Retina (tissue), 1 donor: ENCODE measurements around the gene BTBD2.

Experiments
- DNase-seq: peaks from one replicate; pipeline ENCODE4 v3.0.0-alpha.2; 2016

The BTBD2 gene

DNA sequence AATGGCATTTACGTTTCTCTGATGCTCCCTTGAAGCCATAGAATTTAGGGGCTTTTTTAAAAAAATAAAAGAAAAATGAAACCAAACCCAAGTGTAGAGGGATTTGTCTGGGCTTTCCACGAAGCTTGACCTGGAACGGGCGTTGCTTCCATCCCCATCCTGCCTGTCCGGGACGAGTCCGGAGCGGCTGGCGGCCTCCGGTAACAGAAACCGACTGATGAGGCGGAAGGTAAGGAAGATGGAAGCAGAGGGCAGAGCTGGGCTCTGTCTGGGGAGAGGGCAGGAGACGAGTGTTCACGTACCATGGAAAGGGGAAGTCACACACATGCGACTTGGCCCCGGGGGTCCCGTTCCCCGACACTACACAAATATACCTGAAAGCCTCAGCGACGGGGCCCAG lies 34.3 kb downstream of the BTBD2 start:
- no peak for DNase-seq

DNA sequence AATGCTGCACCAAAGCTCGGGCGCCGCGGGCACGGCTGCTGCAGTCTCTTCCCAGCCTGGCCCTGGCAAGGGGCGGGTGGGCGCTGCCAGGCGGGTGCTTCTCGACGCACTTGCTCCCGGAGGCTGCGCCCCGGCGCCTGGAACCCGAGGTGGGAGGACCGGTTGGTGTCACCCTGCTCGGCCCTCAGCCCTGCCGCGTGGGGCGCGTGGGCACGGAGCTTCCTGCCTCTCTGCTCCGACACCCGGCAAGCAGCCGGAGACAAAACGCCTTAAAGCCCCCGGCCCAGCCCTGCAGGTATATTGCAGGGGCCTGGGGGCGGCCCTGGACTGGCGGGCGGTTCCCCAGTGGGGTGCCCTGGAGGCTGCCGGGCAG lies 34.7 kb downstream of the BTBD2 start:
- DNase-seq, result no peak

DNA sequence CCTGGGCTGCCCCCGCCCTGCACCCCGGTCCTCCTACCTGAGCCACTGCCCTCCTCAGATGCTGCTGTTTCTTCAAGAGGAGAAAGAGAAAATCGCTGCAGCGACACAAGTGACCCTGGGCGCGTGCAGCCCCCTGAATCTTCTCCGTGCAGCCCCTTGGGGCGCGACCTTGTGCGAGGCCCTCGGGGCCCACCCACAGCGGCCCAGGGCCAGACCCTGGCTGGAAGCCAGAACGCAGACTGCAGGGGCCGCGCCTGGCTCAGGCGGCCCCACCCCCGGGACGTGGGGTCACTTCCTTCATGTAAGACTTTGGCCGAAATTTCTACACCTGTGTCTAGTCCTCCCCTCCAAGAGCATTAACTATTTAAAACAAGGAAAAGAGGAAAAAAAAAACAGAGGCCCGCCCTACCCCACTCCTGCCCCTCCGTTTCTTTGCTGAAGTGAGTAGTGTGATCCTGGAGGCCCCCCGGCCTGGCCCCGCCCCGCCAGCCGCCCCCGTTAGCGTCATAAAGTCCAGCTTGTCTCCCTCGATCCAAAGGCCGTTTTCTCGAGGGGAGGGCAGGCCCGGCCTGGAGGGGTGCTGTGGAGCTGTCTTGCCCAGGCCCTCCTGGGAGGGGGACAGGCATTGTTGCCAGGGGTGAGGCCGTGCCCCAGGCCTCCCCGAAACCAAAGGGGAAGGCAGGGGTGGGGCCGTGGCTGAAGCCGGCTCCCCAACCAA lies 35.3 kb downstream of the BTBD2 start:
- DNase-seq, result no peak

DNA sequence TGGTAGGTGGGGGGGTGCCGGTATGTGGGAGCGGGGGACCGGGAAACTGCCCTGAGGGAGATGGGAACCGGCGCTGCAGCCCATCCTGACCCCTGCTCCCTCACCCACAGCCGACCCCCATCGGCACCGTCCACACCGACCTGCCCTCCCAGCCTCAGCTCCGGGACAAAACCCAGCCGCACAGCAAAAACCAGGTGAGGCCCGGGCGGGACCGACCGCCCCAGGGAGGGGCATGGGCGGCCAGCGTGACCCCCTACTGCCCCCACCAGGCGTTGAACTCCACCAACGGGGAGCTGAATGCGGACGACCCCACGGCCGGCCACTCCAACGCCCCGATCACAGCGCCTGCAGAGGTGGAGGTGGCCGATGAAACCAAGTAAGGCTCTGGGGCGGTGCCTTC lies 35.9 kb downstream of the BTBD2 start:
- no peak for DNase-seq

DNA sequence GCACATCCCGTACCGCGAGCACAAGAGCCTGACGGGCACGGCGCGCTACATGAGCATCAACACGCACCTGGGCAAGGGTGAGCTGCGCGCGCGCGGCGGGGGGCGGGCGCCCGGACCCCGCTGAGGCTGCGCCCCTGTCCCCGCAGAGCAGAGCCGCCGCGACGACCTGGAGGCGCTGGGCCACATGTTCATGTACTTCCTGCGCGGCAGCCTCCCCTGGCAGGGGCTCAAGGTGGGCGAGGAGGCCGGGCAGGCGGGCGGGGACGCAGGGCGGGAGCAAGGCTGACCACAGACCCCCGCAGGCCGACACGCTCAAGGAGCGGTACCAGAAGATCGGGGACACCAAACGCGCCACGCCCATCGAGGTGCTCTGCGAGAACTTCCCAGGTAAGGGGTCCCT lies 36.5 kb downstream of the BTBD2 start:
- DNase-seq, result no peak

DNA sequence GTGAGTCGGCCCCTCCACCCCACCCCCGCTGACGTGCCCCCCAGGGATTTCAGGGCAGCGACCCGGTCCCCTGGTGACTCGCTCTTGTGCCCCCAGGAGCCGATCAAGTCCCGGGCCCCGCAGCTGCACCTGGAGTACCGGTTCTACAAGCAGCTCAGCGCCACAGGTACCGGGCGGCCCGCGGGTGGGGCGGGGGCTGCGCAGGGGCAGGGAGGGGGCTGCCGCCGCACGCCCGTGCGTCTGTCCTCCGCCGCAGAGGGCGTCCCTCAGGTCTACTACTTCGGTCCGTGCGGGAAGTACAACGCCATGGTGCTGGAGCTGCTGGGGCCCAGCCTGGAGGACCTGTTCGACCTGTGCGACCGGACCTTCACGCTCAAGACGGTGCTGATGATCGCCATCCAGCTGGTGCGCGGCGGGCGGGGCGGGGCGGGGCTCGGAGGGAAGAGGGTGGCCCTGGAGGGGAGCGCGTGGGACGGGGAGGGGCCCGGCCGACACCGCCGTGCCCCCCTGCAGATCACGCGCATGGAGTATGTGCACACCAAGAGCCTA lies 37.1 kb downstream of the BTBD2 start:
- DNase-seq, result no peak

DNA sequence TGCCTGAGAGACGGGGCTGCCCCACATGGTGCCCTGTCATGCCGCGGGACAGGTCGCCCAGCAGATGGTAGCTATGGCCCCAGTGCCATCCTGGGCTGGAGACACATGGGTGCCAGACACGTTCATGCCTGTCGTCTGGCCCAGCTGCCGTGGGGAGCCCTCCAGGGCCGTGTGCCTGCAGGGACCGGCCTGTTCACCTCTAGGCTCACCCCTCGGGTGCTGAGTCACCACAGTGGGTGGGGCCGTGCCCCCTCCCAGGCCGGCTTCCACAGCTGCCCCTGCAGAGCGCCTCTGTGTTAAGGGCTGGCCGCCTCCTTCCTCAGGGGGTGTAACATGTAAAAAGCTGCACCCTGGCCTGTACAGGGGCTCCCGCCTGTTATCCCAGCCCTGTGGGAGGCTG lies 38.4 kb downstream of the BTBD2 start:
- DNase-seq, result no peak

DNA sequence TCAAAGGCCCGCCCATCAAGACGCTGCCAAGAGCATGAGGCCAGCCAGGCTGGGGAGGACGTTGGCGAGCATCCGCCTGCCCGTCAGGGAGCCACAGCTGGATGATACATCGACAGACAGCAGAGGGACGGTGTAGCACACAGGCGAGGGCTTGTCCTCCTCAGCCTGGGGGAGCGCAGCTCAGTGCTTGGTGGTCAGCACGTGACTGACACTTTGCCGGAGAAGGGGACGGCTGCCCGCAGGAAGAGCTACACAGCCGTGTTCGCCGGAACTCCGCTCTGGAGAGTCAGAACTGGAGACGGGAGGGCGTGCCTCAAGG lies 40.4 kb downstream of the BTBD2 start:
- no peak for DNase-seq

DNA sequence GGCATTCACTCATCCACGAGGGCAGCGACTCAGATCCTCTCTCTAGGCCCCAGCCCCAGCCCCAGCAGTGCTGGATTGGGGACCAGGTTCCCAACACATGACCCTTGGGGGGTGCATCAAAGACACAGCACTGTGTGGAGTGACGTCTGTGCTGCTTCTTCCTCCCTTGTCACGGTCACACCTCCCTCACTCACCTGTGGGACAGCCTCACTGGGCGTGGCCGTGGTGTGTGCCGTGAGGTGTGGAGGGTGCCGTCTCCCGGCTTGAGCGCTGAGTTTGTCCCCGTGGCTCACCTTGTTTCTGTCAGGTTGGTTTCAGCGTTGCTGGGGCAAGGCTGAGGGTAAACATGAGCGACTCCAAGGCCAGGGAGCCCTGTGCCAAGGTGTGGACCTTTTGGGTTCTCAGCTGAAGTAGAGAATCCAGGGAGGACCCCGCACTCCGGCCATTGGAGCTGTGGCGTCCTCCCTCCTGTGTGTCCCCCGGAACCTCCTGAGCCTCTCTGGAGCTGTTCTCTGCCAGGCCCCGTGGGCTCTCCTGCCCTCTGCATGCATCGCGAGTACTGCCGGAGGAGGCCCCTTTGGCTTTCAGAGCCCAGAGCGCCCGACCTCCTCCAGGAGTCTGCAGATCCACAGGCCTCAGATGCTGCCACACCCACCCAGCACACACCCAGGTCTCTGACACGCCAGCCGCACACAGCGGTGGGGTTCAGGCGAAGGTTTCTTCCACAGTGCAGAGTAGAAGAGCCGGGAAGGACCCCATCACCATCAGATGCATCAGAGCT lies 40.9 kb downstream of the BTBD2 start:
- no peak for DNase-seq

DNA sequence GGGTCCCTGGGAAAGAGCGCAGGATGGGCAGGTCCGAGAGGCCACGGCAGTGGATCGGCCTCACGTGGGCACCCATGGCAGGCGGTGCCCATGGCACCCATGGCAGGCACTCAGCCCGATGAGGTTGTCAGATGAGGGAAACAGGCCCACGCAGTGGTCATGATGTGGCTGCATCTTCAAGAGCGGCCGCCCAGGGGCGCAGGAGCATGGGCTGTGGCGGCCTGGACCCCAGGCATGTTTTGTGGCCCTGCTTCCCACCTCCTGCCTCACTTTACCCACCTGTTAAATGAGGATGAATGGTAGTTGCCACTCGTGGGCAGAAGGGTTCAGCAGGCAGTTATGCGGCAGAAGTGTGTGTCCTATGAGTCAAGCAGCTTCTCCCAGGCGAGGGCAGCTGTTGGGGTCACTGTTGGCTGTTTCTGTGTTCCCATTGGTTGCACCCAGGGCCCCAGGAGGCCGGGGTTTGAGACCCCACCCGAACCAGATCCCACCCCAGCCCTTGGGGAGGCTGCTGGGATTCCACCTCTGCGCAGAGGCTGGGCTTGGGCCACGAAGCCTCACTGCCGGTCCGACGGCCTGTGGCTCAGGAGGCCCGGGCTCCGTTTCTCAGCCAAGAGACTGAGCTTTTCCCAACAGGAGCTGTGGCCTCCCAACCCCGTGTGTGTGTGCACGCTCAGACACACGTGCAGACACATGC lies 44.6 kb downstream of the BTBD2 start:
- no peak for DNase-seq

DNA sequence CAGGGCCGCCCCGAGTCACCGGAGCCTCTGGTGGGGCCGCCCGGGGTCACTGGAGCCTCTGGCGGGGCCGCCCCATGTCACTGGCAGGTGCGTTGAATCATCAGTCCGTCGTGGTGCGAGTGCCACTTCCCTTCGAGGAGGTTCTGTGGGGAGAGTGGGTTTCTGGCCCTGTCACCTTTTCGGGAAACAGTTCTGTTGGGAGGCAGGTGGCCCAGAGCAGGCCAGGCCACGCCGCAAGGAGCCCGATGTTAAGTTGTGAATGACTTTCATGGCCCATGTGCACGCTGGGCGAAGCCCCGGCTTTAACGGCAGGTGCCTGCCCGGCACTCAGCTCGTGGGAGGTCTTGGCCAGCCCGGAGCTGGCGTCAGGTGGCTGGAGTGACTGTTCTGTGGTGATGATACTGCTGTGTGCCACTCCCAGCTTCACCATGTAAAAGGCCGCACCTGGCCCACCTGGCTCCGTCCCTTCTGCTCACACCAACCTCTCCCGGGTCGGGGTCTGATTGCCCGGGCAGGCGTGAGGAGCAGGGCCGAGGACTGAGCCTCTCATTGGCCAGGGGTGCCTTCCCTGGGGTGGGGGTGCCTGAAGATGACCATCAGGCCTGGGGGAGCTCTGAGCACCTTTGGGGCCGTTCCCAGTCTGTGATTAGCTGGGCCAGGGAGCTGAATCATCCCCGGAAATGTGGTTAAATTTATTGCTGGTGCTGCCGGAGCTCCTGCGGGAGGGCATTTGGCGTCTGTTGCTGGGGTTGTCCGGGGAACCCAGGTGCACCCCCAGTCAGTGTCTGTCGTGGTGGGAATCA lies 45.3 kb downstream of the BTBD2 start:
- DNase-seq, result no peak

DNA sequence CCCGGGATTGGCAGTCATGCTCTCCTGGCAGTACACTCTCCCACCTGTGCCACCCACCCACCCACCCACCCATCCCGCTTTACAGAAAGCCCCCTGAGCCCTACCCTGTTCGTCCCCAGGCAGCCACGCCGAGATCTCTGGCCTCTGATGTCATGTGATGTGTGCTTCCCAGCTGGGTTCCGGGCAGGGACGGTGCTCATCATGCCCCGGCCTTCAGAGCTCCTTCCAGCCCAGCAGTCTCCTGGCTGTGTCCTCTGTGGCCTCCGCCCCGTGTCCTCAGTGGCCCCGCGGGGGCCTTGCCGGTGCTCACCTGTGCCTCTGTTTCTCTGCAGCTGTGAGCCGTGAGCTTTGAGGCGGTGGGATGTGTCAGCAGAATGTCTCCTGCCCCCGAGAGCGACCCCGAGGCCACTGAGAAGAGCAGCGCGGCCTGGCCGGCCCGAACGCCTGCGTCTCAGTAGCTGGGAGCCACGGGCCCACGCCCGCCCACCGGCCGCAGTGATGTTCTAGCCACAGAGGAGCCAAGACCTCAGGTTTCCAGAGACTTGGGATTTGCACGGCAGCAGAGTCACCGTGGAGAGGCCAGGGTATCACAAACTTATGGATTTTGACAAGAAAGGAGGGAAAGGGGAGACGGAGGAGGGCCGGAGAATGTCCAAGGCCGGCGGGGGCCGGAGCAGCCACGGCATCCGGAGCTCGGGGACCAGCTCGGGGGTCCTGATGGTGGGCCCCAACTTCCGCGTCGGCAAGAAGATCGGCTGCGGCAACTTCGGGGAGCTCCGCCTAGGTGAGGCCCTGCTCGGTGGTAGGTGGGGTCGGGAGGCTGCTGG lies 46.1 kb downstream of the BTBD2 start:
- no peak for DNase-seq

DNA sequence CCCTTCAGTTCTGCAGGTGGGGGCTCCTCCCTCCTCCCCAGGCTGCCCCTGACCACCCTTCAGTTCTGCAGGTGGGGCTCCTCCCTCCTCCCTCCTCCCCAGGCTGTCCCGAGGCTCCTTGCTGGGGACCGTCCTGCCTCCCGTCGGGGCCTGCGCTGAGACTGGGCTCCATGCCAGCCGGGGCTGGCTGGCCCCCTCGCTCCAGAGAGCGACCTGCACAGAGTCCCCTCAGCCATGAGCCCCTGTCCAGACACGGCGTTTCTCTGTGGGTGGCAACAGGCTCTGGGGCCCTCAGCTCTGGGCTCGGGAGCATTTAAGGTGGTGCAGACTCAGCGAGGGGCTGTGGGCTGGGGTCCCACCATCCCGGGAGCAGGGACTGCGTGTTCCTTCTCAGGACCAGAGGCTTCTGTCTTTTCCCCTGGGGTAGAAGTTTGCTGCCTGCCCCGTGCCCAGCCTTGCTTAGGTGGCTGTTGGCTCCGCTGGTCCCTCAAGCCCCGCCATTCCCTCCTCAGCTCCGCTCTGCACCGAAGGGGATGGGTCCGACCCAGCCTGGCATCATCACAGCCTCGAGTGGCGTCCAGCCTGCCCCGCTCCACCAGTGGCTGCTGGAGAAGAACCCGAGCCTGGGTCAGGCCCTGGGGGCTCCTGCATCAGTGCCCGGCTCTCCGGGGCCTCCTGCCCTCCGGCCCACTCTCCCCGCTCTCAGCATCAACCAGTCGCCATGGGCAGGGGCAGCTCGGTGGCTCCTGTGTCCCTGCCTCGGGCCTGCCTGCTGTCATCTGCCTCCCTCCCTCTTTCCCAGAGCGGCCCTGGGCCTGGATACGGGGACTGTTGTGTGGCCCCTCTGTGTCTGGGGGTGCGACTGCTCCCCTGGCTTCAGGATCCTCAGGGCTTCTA lies 47.0 kb downstream of the BTBD2 start:
- DNase-seq, result no peak

DNA sequence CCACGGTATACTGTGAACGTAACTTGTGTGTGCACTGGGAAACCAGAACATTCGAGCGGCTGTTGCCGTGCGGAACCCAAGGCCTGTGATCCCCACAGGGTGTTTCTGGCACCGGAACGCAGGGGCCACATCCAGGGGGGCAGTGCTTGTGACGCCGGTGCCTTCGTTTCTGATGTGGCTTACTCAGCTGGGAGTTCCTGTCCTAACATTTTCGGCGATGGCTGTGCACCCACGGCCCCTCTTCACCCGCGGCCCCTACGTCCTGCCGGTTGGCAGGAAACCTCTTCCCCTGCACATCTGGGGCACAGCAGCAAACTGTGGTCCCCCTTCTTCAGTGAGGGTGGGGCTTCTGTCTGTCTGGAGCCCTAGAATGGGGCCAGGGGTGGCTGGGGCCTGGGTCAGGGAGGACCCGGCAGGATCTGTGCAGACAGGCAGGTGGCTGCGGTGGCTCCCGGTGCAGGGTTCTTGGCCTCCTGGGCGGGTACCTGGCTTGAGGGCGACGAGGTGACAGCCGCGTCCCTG lies 48.4 kb downstream of the BTBD2 start:
- no peak for DNase-seq

DNA sequence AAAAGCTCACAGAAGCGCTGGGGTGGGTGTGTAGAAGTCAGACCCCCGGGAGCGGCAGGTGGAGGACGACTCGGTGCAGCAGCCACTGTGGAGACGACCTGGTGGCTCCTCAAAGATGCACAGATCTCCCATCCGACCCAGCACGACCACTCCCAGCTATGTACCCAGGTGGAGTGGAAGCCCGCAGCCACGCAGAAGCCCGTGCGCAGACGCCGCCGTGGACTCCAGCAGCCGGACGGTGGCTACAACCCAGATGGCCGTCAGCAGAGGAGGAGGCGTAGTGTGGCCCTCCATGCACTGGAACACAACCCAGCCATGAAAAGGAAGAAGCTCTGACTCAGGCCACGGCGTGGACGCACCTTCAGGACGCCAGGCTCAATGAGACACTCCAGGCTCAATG lies 52.8 kb downstream of the BTBD2 start:
- no peak for DNase-seq

DNA sequence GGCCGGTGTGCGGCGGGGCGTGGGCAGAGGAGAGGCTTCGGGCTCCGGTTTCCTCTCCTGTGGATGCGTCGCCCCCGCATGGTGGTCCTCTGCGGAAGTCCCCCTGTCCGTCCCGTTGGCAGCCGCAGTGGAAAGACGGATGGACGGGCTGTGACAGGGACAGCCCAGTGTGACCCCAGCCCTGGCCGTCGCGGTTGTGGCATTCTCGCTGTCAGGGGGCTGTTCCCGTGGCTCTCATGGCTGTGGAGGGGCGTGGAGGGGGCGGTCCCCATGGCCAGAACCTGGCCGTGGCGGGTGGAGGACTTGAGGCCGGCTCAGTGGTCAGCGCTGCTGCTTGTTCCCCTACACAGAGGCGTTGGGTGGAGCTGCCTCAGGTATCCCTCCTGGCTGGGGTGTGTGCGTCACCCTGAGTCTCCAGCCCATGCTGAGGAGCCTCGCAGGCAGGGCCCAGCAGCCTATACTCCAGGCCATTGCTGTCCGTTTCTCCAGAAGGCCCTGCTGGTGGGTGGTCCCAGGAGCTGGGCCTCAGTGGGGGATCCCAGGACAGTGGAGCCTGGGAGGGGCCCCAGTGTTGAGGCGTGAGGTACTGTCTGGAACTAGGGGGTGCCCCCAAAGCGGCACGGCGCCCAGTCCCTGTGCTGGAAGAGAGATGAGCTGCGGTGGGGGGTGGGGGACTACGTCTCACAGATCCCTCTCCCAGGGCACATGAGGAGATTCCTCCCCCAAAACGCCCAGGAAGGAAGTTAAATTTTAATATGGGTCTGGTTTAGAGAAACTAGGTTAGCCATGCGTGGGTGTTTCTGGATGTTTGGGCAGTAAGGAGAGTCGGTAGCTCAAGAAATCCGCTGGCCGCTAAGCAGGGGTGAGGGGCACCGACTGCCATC lies 54.3 kb downstream of the BTBD2 start:
- no peak for DNase-seq

DNA sequence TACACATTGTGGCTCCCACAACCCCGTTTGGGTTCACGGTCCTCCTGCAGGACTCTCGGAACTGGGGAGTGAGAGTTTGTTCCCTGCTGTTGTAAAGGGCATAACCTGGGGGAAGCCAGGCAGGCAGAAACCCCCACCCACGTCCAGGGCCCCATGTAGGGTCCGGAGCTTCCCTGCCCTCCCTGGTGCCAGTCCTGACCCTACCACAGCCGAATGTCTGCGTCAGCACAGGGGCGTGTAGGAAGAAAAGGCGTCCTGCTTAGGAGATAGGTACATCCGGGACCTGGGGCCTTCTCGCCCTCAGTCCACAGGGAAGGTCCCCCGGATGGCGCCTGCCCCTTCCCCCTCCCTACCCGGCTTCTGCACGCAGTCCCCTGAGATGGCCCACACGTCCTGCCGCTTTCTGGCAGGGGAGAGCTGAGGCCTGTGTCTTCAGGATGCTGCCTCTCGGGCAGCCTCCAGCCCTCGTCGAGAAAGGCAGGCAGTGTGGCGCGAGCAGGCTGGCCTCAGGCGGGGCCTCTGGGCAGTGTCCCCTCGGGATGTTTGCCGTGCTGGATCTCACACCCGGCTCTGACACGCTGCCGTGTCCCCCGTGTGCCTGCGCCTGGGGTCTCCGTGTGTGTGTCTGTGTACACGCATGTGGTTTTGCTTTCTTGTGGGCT lies 55.5 kb downstream of the BTBD2 start:
- DNase-seq, result no peak

DNA sequence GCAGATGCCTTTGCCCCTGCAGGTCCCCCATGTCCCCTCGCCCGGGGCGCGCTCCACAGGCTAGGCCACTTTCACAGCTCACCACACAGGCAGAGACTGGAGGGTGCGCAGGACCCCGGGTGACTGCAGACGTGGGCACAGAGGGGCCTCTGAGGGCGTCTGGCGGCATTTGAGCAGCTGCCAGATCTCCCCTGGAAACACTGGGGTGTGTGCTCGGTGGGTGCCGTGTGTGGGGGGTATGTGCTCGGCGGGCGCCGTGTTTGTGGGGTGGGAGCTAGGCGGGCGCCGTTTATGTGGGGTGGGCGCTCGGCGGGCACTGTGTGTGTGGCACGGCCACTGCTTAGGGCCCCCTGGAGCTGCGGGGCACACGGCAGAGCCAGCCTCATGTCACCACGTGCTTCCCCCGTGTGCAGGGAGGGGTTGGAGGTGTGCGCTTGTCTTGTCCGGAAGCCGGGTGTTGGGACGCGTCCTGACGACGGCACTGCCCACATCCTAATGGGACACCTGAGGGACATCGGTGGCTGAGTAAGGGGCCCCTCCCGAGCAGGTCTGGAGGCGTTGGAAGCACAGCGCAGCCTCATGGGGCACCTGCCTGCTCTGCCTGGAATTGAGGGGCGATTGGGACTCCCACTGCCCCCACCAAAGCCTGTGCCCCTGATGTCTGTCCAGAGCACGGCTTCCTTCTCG lies 57.8 kb downstream of the BTBD2 start:
- DNase-seq, result no peak
